ENCODE data around the gene AVEN.

GRCh38 chr15:33903661-33904060 lies 135.3 kb downstream of the AVEN start:
- TF ChIP-seq EZH2 (IDR thresholded peaks at IDR 0.05; ENCODE audit: insufficient read depth, poor library complexity, severe bottlenecking) = no peak
- no peak for TF ChIP-seq EZH2phosphoT487 (IDR thresholded peaks at IDR 0.05; ENCODE audit: insufficient read depth, low read depth)

All from GM23248 (cell line).